ENCODE data around the gene AK8.

Gene AK8

DNA sequence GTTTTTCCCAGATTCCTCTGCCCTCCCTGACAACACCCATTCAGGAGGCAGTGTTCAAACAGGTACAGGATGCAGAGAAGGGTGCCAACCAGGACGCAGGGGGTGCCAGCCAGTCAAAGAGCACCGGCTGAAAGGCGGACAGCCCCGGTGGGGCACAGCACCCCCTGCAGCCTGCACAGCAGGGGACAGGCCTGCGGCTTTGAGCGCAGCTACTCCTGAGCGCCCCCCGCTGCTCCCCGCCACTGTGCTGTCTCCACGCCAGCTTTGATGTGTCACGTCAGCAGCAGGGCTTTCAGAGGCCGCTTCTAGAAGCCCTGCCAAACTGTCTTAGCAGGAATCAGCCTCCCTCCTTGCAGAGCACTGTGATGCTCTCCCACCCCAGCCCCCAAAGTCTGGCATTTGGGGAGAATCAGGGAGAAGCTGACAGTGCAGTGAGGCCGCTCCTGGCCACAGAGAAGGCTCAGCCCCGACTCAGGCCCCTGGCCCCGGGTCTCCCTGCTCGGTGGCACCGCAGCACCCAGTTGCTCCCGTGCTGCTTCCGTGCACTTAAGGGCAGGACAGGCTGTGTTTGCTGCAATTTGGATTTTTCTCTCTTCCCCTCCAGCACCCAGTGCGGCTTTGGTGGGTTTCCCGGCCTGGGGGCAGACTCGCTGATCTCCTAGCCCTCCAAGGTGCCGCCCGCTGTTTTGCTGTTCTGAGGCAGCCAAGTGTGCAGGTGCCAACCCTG is 20.3 kb downstream of the AK8 start:
- Histone ChIP-seq H3K14ac (ENCODE audit: low read length) (no peak overlapping the region), H2AFZ (ENCODE audit: low read length) (peak overlapping the region; percentile 74), H3K79me1 (ENCODE audit: low read depth, low read length) (no peaks in the 10 kb centered on the region), H3K27me3 (ENCODE audit: control insufficient read depth in 3 of 3, insufficient read depth in 3 of 3, low read depth in 1 of 3, low read length in 3 of 3) (no peaks in the 10 kb centered on the region), H2BK15ac (ENCODE audit: low read length) (peak overlapping the region; percentile 5), H4K8ac (ENCODE audit: low read depth, low read length) (no peak overlapping the region), H4K91ac (ENCODE audit: low read depth, low read length, poor library complexity) (peak overlapping the region; percentile 43), H2BK12ac (ENCODE audit: low read length) (peak overlapping the region; percentile 60), H2BK120ac (ENCODE audit: low read depth, low read length) (peak overlapping the region; percentile 79), H3K36me3 (replicated peaks in 1 of 2; ENCODE audit: control insufficient read depth in 2 of 2, insufficient read depth in 2 of 2, low read length in 2 of 2) (no peaks in the 10 kb centered on the region), H3K9me3 (replicated peaks in 1 of 2; ENCODE audit: control insufficient read depth in 2 of 2, insufficient read depth in 1 of 2, low read depth in 1 of 2, low read length in 2 of 2) (no peaks in the 10 kb centered on the region), H2AK5ac (ENCODE audit: low read depth, low read length) (peak overlapping the region; percentile 81), H3K4ac (ENCODE audit: low read length) (no peak overlapping the region), H2BK5ac (ENCODE audit: low read length) (peak overlapping the region; percentile 29), H3K18ac (ENCODE audit: low read length) (peak overlapping the region; percentile 72), H3K23ac (ENCODE audit: low read depth, low read length, poor library complexity) (no peak overlapping the region), H3K4me3 (ENCODE audit: low read length in 2 of 2) (no peak overlapping the region), H3K4me1 (ENCODE audit: control insufficient read depth in 2 of 2, insufficient read depth in 1 of 2, low read depth in 1 of 2, low read length in 2 of 2) (peaks cover 13 to 17% of the 10 kb centered on the region in 2 donors), H3K4me2 (ENCODE audit: insufficient read depth, low read length, poor library complexity, severe bottlenecking) (no peak overlapping the region), H3K27ac (replicated peaks; ENCODE audit: low read length) (no peak overlapping the region), H3K9ac (ENCODE audit: low read depth, low read length, poor library complexity) (peak overlapping the region; percentile 37)
- DNase-seq (ENCODE audit: low spot score): no peak
- no CpG with 5 or more reads among the region's 24 CpGs for WGBS, 2 donors (ENCODE audit: extremely low coverage in 2 of 2, insufficient read length in 2 of 2, insufficient replicate concordance in 1 of 2)

DNA sequence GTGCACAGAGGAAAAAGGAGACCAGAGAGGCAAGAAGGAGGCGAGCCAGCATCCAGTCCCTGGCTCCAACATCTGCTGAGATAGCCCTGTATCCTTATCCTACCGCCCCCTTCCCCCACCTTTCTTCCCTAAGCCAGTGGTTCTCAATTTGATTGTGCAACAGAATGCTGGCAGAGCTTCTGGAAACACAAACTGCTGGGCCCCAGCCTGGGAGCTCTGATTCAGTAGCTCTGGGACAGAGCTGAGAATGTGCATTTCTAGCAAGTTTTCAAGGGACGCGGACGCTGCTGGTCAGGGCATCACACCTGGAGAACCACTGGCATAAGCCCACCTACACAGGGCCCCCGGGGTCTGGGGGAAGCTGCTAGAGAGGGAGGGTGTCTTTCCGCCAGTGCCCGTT is 21.1 kb downstream of the AK8 start:
- DNase-seq (ENCODE audit: low spot score): no peak
- H2BK120ac ChIP-seq (ENCODE audit: low read depth, low read length): no peak overlapping the region
- H4K91ac ChIP-seq (ENCODE audit: low read depth, low read length, poor library complexity): no peak overlapping the region
- H3K18ac ChIP-seq (ENCODE audit: low read length): peak overlapping the region; percentile 80
- no peak overlapping the region for H3K4me2 ChIP-seq (ENCODE audit: insufficient read depth, low read length, poor library complexity, severe bottlenecking)
- no peak overlapping the region for H3K23ac ChIP-seq (ENCODE audit: low read depth, low read length, poor library complexity)
- no peak overlapping the region for H3K4me3 ChIP-seq (ENCODE audit: low read length in 2 of 2)
- no peaks in the 10 kb centered on the region for H3K9me3 ChIP-seq (replicated peaks in 1 of 2; ENCODE audit: control insufficient read depth in 2 of 2, insufficient read depth in 1 of 2, low read depth in 1 of 2, low read length in 2 of 2)
- H2AK5ac ChIP-seq (ENCODE audit: low read depth, low read length): peak overlapping the region; percentile 81
- no peaks in the 10 kb centered on the region for H3K27me3 ChIP-seq (ENCODE audit: control insufficient read depth in 3 of 3, insufficient read depth in 3 of 3, low read depth in 1 of 3, low read length in 3 of 3)
- no peak overlapping the region for H3K14ac ChIP-seq (ENCODE audit: low read length)
- H4K8ac ChIP-seq (ENCODE audit: low read depth, low read length): no peak overlapping the region
- H2BK5ac ChIP-seq (ENCODE audit: low read length): peak overlapping the region; percentile 29
- peak overlapping the region; percentile 74 for H2AFZ ChIP-seq (ENCODE audit: low read length)
- no peak overlapping the region for H3K4ac ChIP-seq (ENCODE audit: low read length)
- peak overlapping the region; percentile 37 for H3K9ac ChIP-seq (ENCODE audit: low read depth, low read length, poor library complexity)
- H3K4me1 ChIP-seq (ENCODE audit: control insufficient read depth in 2 of 2, insufficient read depth in 1 of 2, low read depth in 1 of 2, low read length in 2 of 2): peaks cover 13 to 15% of the 10 kb centered on the region in 2 donors
- no peak overlapping the region for H2BK12ac ChIP-seq (ENCODE audit: low read length)
- no peak overlapping the region for H3K27ac ChIP-seq (replicated peaks; ENCODE audit: low read length)
- H2BK15ac ChIP-seq (ENCODE audit: low read length): peak overlapping the region; percentile 62
- no peaks in the 10 kb centered on the region for H3K79me1 ChIP-seq (ENCODE audit: low read depth, low read length)
- no CpG with 5 or more reads among the region's 8 CpGs for WGBS, 2 donors (ENCODE audit: extremely low coverage in 2 of 2, insufficient read length in 2 of 2, insufficient replicate concordance in 1 of 2)
- no peaks in the 10 kb centered on the region for H3K36me3 ChIP-seq (replicated peaks in 1 of 2; ENCODE audit: control insufficient read depth in 2 of 2, insufficient read depth in 2 of 2, low read length in 2 of 2)

DNA sequence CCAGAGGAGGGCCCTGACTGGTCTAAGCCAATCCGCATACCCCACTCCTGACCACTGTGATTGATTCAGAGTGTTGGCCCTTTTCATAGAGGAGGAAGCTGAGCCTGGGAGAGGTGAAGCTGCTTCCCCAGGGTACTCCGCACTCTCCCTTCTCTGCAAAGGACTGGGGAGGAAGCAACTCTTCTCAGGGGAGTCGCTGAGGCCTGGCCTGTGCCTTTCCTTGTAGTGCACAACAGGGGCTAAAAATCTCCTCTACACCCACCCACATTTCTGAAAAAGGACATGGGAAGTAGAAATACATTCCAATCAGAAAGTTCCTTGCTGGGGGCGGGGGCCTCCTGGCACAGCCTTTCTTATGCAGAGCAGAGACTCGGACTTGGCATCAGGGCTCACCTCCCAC is 22.2 kb downstream of the AK8 start:
- H3K18ac ChIP-seq (ENCODE audit: low read length): no peak overlapping the region
- no peak overlapping the region for H2BK120ac ChIP-seq (ENCODE audit: low read depth, low read length)
- H3K14ac ChIP-seq (ENCODE audit: low read length): no peak overlapping the region
- H3K4me3 ChIP-seq (ENCODE audit: low read length in 2 of 2): no peak overlapping the region
- no peak overlapping the region for H3K4me2 ChIP-seq (ENCODE audit: insufficient read depth, low read length, poor library complexity, severe bottlenecking)
- no peak overlapping the region for H2BK5ac ChIP-seq (ENCODE audit: low read length)
- H3K36me3 ChIP-seq (replicated peaks in 1 of 2; ENCODE audit: control insufficient read depth in 2 of 2, insufficient read depth in 2 of 2, low read length in 2 of 2): no peaks in the 10 kb centered on the region
- H4K8ac ChIP-seq (ENCODE audit: low read depth, low read length): no peak overlapping the region
- no peak overlapping the region for H2BK12ac ChIP-seq (ENCODE audit: low read length)
- H3K9ac ChIP-seq (ENCODE audit: low read depth, low read length, poor library complexity): no peak overlapping the region
- H4K91ac ChIP-seq (ENCODE audit: low read depth, low read length, poor library complexity): no peak overlapping the region
- H3K79me1 ChIP-seq (ENCODE audit: low read depth, low read length): no peaks in the 10 kb centered on the region
- no peak overlapping the region for H3K4ac ChIP-seq (ENCODE audit: low read length)
- no peak overlapping the region for H2AFZ ChIP-seq (ENCODE audit: low read length)
- WGBS, 2 donors (ENCODE audit: extremely low coverage in 2 of 2, insufficient read length in 2 of 2, insufficient replicate concordance in 1 of 2): no CpG with 5 or more reads among the region's 5 CpGs
- no peak for DNase-seq (ENCODE audit: low spot score)
- no peaks in the 10 kb centered on the region for H3K9me3 ChIP-seq (replicated peaks in 1 of 2; ENCODE audit: control insufficient read depth in 2 of 2, insufficient read depth in 1 of 2, low read depth in 1 of 2, low read length in 2 of 2)
- H3K4me1 ChIP-seq (ENCODE audit: control insufficient read depth in 2 of 2, insufficient read depth in 1 of 2, low read depth in 1 of 2, low read length in 2 of 2): peaks cover 10 to 13% of the 10 kb centered on the region in 2 donors
- peak overlapping the region; percentile 48 for H3K23ac ChIP-seq (ENCODE audit: low read depth, low read length, poor library complexity)
- H2BK15ac ChIP-seq (ENCODE audit: low read length): no peak overlapping the region
- H2AK5ac ChIP-seq (ENCODE audit: low read depth, low read length): peak overlapping the region; percentile 16
- H3K27ac ChIP-seq (replicated peaks; ENCODE audit: low read length): no peak overlapping the region
- no peaks in the 10 kb centered on the region for H3K27me3 ChIP-seq (ENCODE audit: control insufficient read depth in 3 of 3, insufficient read depth in 3 of 3, low read depth in 1 of 3, low read length in 3 of 3)

DNA sequence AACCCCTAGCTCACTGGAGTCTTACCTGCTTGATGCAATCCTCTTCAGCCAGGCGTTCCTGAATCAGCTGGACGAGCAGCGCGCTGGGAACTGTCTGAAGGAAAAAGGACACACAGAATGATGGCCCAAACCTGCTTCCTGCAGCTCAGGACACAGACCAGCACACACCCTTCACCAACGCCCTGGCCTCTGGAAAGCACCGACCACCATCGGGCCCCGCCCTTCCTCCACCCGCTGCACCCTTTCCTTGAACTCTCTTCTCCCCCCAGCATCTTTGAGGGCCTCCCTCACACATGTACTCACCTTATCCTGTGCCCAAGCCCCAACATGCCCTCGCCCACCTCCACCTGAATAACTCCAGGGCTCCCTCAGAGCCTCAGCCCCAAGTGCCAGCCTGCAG is 23.3 kb downstream of the AK8 start:
- no CpG with 5 or more reads among the region's 10 CpGs for WGBS, 2 donors (ENCODE audit: extremely low coverage in 2 of 2, insufficient read length in 2 of 2, insufficient replicate concordance in 1 of 2)
- Histone ChIP-seq H3K27me3 (ENCODE audit: control insufficient read depth in 3 of 3, insufficient read depth in 3 of 3, low read depth in 1 of 3, low read length in 3 of 3) (no peaks in the 10 kb centered on the region), H3K4me3 (ENCODE audit: low read length in 2 of 2) (no peak overlapping the region), H3K18ac (ENCODE audit: low read length) (no peak overlapping the region), H2BK15ac (ENCODE audit: low read length) (no peak overlapping the region), H3K9me3 (replicated peaks in 1 of 2; ENCODE audit: control insufficient read depth in 2 of 2, insufficient read depth in 1 of 2, low read depth in 1 of 2, low read length in 2 of 2) (no peaks in the 10 kb centered on the region), H2BK120ac (ENCODE audit: low read depth, low read length) (no peak overlapping the region), H2AFZ (ENCODE audit: low read length) (no peak overlapping the region), H3K27ac (replicated peaks; ENCODE audit: low read length) (no peak overlapping the region), H3K9ac (ENCODE audit: low read depth, low read length, poor library complexity) (no peak overlapping the region), H2BK12ac (ENCODE audit: low read length) (no peak overlapping the region), H2AK5ac (ENCODE audit: low read depth, low read length) (no peak overlapping the region), H3K23ac (ENCODE audit: low read depth, low read length, poor library complexity) (no peak overlapping the region), H3K4me1 (ENCODE audit: control insufficient read depth in 2 of 2, insufficient read depth in 1 of 2, low read depth in 1 of 2, low read length in 2 of 2) (peaks cover 10 to 13% of the 10 kb centered on the region in 2 donors), H3K4ac (ENCODE audit: low read length) (no peak overlapping the region), H4K91ac (ENCODE audit: low read depth, low read length, poor library complexity) (no peak overlapping the region), H2BK5ac (ENCODE audit: low read length) (no peak overlapping the region), H3K14ac (ENCODE audit: low read length) (peak overlapping the region; percentile 25), H4K8ac (ENCODE audit: low read depth, low read length) (no peak overlapping the region), H3K4me2 (ENCODE audit: insufficient read depth, low read length, poor library complexity, severe bottlenecking) (no peak overlapping the region), H3K36me3 (replicated peaks in 1 of 2; ENCODE audit: control insufficient read depth in 2 of 2, insufficient read depth in 2 of 2, low read length in 2 of 2) (no peaks in the 10 kb centered on the region), H3K79me1 (ENCODE audit: low read depth, low read length) (no peaks in the 10 kb centered on the region)
- no peak for DNase-seq (ENCODE audit: low spot score)

Measured in neuronal stem cell (in vitro differentiated cells).